Activated naive CD8-positive, alpha-beta T cell treated with anti-CD3 and anti-CD28 coated beads, Interleukin-2, amount 50 U/mL, for 24 hours (primary cell): ENCODE data around the gene RASL12.
"Not testable (repeated sequence)": the region's sequence is repeated elsewhere in the genome, so short reads cannot be mapped to it uniquely, and the experiment has no call there.

Experiments used
- ATAC-seq: fragments of 150-1000 bp; cut with Tn5 transposase; one replicate; pipeline ENCODE4 v1.10.0; 2021
- DNase-seq: peaks from one replicate; pipeline ENCODE4 v3.0.0; 2021
- H3K27ac Mint-ChIP-seq: one replicate; pipeline ENCODE4 v1.8.0; 2021; ENCODE audit warnings: mild to moderate bottlenecking, mixed read lengths
- H3K27me3 Mint-ChIP-seq: one replicate; pipeline ENCODE4 v1.8.0; 2021; ENCODE audit warnings: mixed read lengths
- H3K36me3 Mint-ChIP-seq: one replicate; pipeline ENCODE4 v1.8.0; 2021; ENCODE audit warnings: low read depth, mixed read lengths
- H3K4me1 Mint-ChIP-seq: one replicate; pipeline ENCODE4 v1.8.0; 2021; ENCODE audit warnings: mixed read lengths
- H3K4me3 Mint-ChIP-seq: one replicate; pipeline ENCODE4 v1.8.0; 2021; ENCODE audit warnings: mild to moderate bottlenecking, moderate library complexity, mixed read lengths
- H3K9me3 Mint-ChIP-seq: one replicate; pipeline ENCODE4 v1.8.0; 2021; ENCODE audit warnings: mixed read lengths

The RASL12 gene

GRCh38 chr15:65021488-65021887, 46.3 kb downstream of the RASL12 start:
- Mint-ChIP-seq H3K36me3 (peaks cover 50% of the 10 kb centered on the region), H3K27me3 (no peaks in the 10 kb centered on the region), H3K27ac (no peak overlapping the region), H3K4me3 (no peak overlapping the region), H3K9me3 (no peaks in the 10 kb centered on the region), H3K4me1 (peaks cover 1% of the 10 kb centered on the region)
- DNase-seq = no peak
- ATAC-seq = no peak

GRCh38 chr15:65020419-65020818, 47.4 kb downstream of the RASL12 start:
- no peak for ATAC-seq
- DNase-seq = no peak
- H3K36me3 Mint-ChIP-seq = peaks cover 45% of the 10 kb centered on the region
- H3K4me1 Mint-ChIP-seq = peaks cover 1% of the 10 kb centered on the region
- H3K27ac Mint-ChIP-seq = no peak overlapping the region
- no peaks in the 10 kb centered on the region for H3K9me3 Mint-ChIP-seq
- H3K27me3 Mint-ChIP-seq = no peaks in the 10 kb centered on the region
- no peak overlapping the region for H3K4me3 Mint-ChIP-seq

- not testable (repeated sequence) for H3K9me3 Mint-ChIP-seq, DNase-seq, ATAC-seq, H3K4me3 Mint-ChIP-seq, H3K27me3 Mint-ChIP-seq, H3K4me1 Mint-ChIP-seq, H3K27ac Mint-ChIP-seq
- H3K36me3 Mint-ChIP-seq = peaks cover 36% of the 10 kb centered on the region
These were observed 56.6 kb downstream of the RASL12 start for GRCh38 chr15:65011198-65011597.

- Mint-ChIP-seq H3K36me3 (peaks cover 18% of the 10 kb centered on the region), H3K9me3 (no peaks in the 10 kb centered on the region), H3K27ac (no peak overlapping the region), H3K4me1 (no peaks in the 10 kb centered on the region), H3K4me3 (no peak overlapping the region), H3K27me3 (no peaks in the 10 kb centered on the region)
- ATAC-seq = no peak
- DNase-seq = no peak
These were observed 58.8 kb downstream of the RASL12 start for GRCh38 chr15:65008983-65009382.

- Mint-ChIP-seq H3K4me3 (no peak overlapping the region), H3K36me3 (peaks cover 8% of the 10 kb centered on the region), H3K9me3 (no peaks in the 10 kb centered on the region), H3K27ac (no peak overlapping the region), H3K4me1 (no peaks in the 10 kb centered on the region), H3K27me3 (no peaks in the 10 kb centered on the region)
- DNase-seq (no peak), ATAC-seq (no peak)
These were observed 60.9 kb downstream of the RASL12 start for GRCh38 chr15:65006876-65007275.

GRCh38 chr15:65004993-65005392, 62.8 kb downstream of the RASL12 start:
- Mint-ChIP-seq H3K9me3 (no peaks in the 10 kb centered on the region), H3K4me3 (no peak overlapping the region), H3K4me1 (no peaks in the 10 kb centered on the region), H3K27ac (no peak overlapping the region), H3K27me3 (no peaks in the 10 kb centered on the region), H3K36me3 (peaks cover 8% of the 10 kb centered on the region)
- DNase-seq (no peak), ATAC-seq (no peak)
